GM13977 (cell line): ENCODE results near the gene GPR45.

Experiments used
- DNase-seq: peaks from one replicate; pipeline ENCODE4 v3.0.0; 2012; ENCODE audit warnings: low spot score
- in situ Hi-C: fragments of 300-500 bp; cut with MboI; formaldehyde crosslinking; loops from one replicate; pipeline ENCODE4 v1.12.0; 2022; ENCODE audit warnings: low sequenced_read_pairs, low pct_unique_long_range_greater_than_20kb, mixed read lengths, inconsistent platforms; ENCODE audit not compliant: unreplicated experiment
- TF ChIP-seq, protein P1 (sequence below): IDR thresholded peaks from 2 replicates; pipeline ENCODE4 v1.5.1; 2012; ENCODE audit warnings: mild to moderate bottlenecking, control low read depth; ENCODE audit not compliant: insufficient read depth; ENCODE audit errors: extremely low read depth, missing control alignments

The GPR45 gene

DNA sequence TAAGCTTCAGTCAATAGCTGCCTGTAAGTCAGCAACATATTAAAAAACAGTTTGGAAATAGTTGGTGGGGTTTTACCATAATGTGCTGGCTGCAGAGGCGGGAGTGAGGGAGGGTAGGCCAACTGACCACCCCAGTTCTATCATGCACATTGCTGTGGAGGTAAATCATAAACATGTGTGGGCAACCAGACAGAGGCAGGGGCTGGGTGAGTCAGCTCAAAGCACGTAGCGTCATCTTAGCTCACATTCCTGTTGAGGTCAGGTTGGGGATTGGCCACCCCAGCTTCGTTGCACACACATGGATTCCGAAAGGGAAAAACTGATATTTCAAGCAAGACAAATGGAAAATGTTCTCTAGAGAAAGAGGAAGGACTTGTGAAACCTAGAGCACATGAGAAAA, 19.5 kb downstream of the GPR45 start:
- in situ Hi-C loops = no loop called here
- TF ChIP-seq, protein P1, sequence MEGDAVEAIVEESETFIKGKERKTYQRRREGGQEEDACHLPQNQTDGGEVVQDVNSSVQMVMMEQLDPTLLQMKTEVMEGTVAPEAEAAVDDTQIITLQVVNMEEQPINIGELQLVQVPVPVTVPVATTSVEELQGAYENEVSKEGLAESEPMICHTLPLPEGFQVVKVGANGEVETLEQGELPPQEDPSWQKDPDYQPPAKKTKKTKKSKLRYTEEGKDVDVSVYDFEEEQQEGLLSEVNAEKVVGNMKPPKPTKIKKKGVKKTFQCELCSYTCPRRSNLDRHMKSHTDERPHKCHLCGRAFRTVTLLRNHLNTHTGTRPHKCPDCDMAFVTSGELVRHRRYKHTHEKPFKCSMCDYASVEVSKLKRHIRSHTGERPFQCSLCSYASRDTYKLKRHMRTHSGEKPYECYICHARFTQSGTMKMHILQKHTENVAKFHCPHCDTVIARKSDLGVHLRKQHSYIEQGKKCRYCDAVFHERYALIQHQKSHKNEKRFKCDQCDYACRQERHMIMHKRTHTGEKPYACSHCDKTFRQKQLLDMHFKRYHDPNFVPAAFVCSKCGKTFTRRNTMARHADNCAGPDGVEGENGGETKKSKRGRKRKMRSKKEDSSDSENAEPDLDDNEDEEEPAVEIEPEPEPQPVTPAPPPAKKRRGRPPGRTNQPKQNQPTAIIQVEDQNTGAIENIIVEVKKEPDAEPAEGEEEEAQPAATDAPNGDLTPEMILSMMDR = no peak
- DNase-seq = no peak

DNA sequence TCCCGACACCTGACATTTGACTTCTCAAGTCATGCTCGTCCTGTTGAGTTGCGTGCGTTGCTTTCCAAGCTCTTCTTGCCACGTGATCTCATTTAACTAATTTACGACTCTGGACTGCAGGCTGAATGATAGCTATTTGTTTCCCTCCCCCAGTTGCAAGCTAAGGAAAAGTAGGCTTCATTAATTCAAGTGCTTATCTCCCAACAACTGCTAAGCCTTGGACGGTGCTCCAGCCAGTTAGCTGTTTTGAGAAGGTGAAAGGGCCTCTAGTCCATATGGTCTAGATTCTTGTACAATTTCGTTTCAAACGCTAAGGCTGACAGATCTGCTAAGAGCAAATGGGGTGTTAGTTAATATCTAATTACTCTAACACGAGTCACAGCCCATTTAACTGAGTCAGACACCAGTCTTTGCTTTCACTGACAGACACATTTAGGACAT, 21.1 kb downstream of the GPR45 start:
- in situ Hi-C loops = no loop called here
- DNase-seq = no peak

DNA sequence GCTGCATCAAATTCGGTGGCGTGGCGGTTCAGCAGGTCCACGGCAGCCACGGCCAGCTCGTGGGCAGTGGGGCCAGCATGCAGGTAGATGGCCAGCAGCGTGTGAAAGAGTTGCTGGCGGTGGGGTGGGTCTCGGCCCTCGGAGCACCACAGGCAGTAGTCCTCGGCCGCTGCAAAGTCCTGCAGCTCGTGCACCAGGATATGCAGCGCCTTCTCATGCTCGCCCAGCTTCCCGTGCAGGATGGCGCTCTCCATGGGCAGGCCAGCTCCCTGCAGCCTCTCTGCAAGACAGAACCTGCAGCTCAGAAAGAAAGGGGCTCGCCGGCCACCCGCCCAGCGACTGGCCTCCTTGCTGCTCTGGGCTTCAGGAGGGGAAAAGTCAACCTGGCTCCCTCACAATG, 27.9 kb downstream of the GPR45 start:
- TF ChIP-seq, protein P1 = no peak
- in situ Hi-C loops = no loop called here
- DNase-seq = no peak

More for the DNA sequence above, 21.1 kb downstream of the GPR45 start:
- TF ChIP-seq, protein P1 = no peak

DNA sequence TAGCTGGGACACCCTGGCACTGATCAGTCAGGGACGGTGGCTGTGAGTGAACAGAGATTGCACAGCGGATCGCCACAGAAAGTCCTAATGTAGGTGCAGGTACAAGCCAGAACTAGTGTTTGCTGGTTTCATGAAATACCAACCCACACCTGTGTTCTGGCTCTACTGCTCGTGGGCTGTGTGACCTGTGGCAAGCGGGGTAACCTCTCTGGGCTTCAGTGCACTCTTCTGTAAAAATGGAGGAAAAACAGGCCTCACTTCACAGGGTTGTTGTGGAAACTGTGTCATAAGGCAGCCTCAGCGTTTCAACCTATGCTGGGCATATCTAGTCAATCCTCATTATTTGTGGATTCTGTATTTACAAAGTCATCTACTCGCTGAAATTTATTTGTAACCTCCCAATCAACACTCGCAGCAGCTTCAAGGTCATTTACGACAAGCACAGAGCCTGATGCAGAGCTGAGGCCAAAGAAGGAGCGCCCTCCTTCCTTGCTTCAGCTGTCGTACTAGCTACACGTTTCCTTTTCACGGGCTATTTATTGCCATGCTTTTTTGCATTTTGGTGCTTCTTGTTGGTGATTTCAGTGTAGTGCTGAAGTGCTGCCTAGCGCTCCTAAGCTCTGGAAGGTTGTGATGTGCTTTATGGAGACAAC, 30.0 kb downstream of the GPR45 start:
- no peak for DNase-seq
- TF ChIP-seq, protein P1 = no peak
- in situ Hi-C loops = no loop called here

DNA sequence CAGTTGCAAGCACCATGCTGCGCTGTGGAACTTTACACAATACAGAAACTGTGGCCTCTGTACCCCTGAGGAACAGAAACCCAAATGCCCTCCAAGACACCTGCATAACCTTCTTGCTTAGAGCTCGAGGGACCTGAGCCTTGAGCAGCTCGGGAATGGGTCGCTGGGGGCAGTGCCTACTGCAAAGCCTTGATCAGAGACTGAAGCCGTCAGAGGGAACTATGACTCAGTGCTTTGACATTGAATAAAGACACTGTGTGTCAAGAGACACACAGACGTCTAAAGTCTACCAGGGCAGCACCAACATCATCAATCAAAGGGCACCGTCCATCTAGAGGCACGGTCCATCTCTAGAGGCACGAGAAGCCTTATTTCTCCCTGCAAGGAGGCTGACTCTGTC, 30.6 kb downstream of the GPR45 start:
- in situ Hi-C loops = no loop called here
- TF ChIP-seq, protein P1 = no peak
- no peak for DNase-seq

DNA sequence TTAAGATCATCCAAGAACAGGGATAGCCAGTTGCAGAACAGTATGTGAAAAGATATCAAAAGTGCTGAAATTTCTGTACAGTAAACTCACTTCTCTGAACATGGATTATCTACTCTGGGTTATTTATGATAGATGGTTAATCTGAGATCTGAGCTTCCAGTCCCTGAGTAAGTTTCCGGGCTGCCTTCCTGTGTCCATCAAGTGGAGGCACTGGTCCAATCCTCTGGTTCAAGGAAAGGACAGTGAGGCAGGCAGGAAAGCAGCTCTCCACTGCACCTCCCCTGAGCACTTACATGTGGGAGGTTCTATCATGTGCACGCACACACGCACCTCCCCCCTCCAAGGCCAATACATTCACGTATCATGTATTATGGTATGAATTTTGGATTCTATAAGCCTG, 32.5 kb downstream of the GPR45 start:
- no peak for DNase-seq
- in situ Hi-C loops = no loop called here
- TF ChIP-seq, protein P1 = no peak
